Activated naive CD4-positive, alpha-beta T cell treated with anti-CD3 and anti-CD28 coated beads for 36 hours (primary cell): Measurements from ENCODE around the gene SSPN. TPM values are rescaled to one million over a fixed set of nuclear protein-coding genes. Genes with fewer than 3 reads are reported as not detected.
A peak's percentile ranks its signal among the peaks of the same experiment; 100 is the strongest.

Source experiments
- CTCF ChIA-PET: fragments of 350-600 bp; sonication (Branson Sonifier 250); formaldehyde crosslinking; loops from one replicate; lab custom pipeline; 2021; ENCODE audit warnings: antibody characterized with exemption; lab: Charles Lee
- DNase-seq: peaks from one replicate; pipeline ENCODE4 v3.0.0-alpha.2; 2020
- H3K27ac Mint-ChIP-seq: one replicate; pipeline ENCODE4 v1.8.0; 2021; ENCODE audit warnings: mild to moderate bottlenecking, mixed read lengths
- H3K27me3 Mint-ChIP-seq: one replicate; pipeline ENCODE4 v1.8.0; 2021; ENCODE audit warnings: low read depth, mixed read lengths
- H3K36me3 Mint-ChIP-seq: one replicate; pipeline ENCODE4 v1.8.0; 2021; ENCODE audit warnings: low read depth, mixed read lengths
- H3K4me1 Mint-ChIP-seq: one replicate; pipeline ENCODE4 v1.8.0; 2021; ENCODE audit warnings: low read depth, mixed read lengths
- H3K4me3 Mint-ChIP-seq: one replicate; pipeline ENCODE4 v1.8.0; 2021; ENCODE audit warnings: mild to moderate bottlenecking, moderate library complexity, mixed read lengths
- H3K9me3 Mint-ChIP-seq: one replicate; pipeline ENCODE4 v1.8.0; 2021; ENCODE audit warnings: mixed read lengths
- intact Hi-C: fragments of 100-400 bp; cut with micrococcal nuclease; formaldehyde crosslinking; loops from one replicate; pipeline ENCODE4 v1.15.1; 2023
- total RNA-seq, 2 experiments: library from RNA; stranded (reverse); gene quantifications; one replicate each; pipeline ENCODE4 v1.2.3, GENCODE V29; 2021

The SSPN gene
- total RNA-seq, 2 experiments from 2014 or later, result not detected

- intact Hi-C loops, result no loop called here
- CTCF ChIA-PET, result no interaction called here
- Mint-ChIP-seq H3K27me3 (peaks cover 15% of the 10 kb centered on the region), H3K4me1 (no peaks in the 10 kb centered on the region), H3K9me3 (no peaks in the 10 kb centered on the region), H3K4me3 (no peak overlapping the region), H3K36me3 (no peaks in the 10 kb centered on the region), H3K27ac (no peak overlapping the region)
- DNase-seq, result no peak
Measured at GRCh38 chr12:26164118-26164517, 31.3 kb upstream of the SSPN start.

- Mint-ChIP-seq H3K9me3 (no peaks in the 10 kb centered on the region), H3K36me3 (no peaks in the 10 kb centered on the region), H3K27me3 (peaks cover 7% of the 10 kb centered on the region), H3K4me3 (no peak overlapping the region), H3K4me1 (no peaks in the 10 kb centered on the region), H3K27ac (no peak overlapping the region)
- no peak for DNase-seq
- CTCF ChIA-PET, result interaction anchor here (1.4 kb wide), 1 partner anchor 480 kb away, joined by 3 read pairs; no protein-coding TSS in a partner anchor
- intact Hi-C loops, result no loop called here
Measured at GRCh38 chr12:26172013-26172412, 23.4 kb upstream of the SSPN start.

GRCh38 chr12:26172539-26172938 lies 22.8 kb upstream of the SSPN start:
- CTCF ChIA-PET, result no interaction called here
- Mint-ChIP-seq H3K9me3 (no peaks in the 10 kb centered on the region), H3K27me3 (peaks cover 7% of the 10 kb centered on the region), H3K36me3 (no peaks in the 10 kb centered on the region), H3K4me3 (no peak overlapping the region), H3K27ac (no peak overlapping the region), H3K4me1 (no peaks in the 10 kb centered on the region)
- intact Hi-C loops, result no loop called here
- DNase-seq, result no peak

- CTCF ChIA-PET, result no interaction called here
- DNase-seq, result no peak
- Mint-ChIP-seq H3K27ac (no peak overlapping the region), H3K4me1 (no peaks in the 10 kb centered on the region), H3K36me3 (no peaks in the 10 kb centered on the region), H3K9me3 (no peaks in the 10 kb centered on the region), H3K4me3 (no peak overlapping the region), H3K27me3 (peaks cover 9% of the 10 kb centered on the region)
- intact Hi-C loops, result no loop called here
Measured at GRCh38 chr12:26172946-26173552, 22.3 kb upstream of the SSPN start.

- H3K4me3 Mint-ChIP-seq, result no peak overlapping the region
- H3K9me3 Mint-ChIP-seq, result no peaks in the 10 kb centered on the region
- DNase-seq, result no peak
- peaks cover 19% of the 10 kb centered on the region for H3K27me3 Mint-ChIP-seq
- no peak overlapping the region for H3K27ac Mint-ChIP-seq
- no peaks in the 10 kb centered on the region for H3K36me3 Mint-ChIP-seq
- intact Hi-C loops, result no loop called here
- CTCF ChIA-PET, result no interaction called here
- no peaks in the 10 kb centered on the region for H3K4me1 Mint-ChIP-seq
Measured at GRCh38 chr12:26176725-26177124, 18.6 kb upstream of the SSPN start.

GRCh38 chr12:26177283-26177682 lies 18.1 kb upstream of the SSPN start:
- DNase-seq, result no peak
- H3K36me3 Mint-ChIP-seq, result no peaks in the 10 kb centered on the region
- H3K4me3 Mint-ChIP-seq, result no peak overlapping the region
- H3K27me3 Mint-ChIP-seq, result peaks cover 23% of the 10 kb centered on the region
- no peaks in the 10 kb centered on the region for H3K9me3 Mint-ChIP-seq
- intact Hi-C loops, result no loop called here
- H3K4me1 Mint-ChIP-seq, result no peaks in the 10 kb centered on the region
- H3K27ac Mint-ChIP-seq, result no peak overlapping the region
- CTCF ChIA-PET, result no interaction called here

GRCh38 chr12:26179826-26180225 lies 15.5 kb upstream of the SSPN start:
- H3K27me3 Mint-ChIP-seq, result peaks cover 28% of the 10 kb centered on the region
- no peaks in the 10 kb centered on the region for H3K36me3 Mint-ChIP-seq
- no peak overlapping the region for H3K27ac Mint-ChIP-seq
- no peak overlapping the region for H3K4me3 Mint-ChIP-seq
- H3K9me3 Mint-ChIP-seq, result no peaks in the 10 kb centered on the region
- no peak for DNase-seq
- intact Hi-C loops, result no loop called here
- CTCF ChIA-PET, result no interaction called here
- H3K4me1 Mint-ChIP-seq, result no peaks in the 10 kb centered on the region

GRCh38 chr12:26182377-26182776 lies 13.0 kb upstream of the SSPN start:
- peaks cover 24% of the 10 kb centered on the region for H3K27me3 Mint-ChIP-seq
- intact Hi-C loops, result no loop called here
- no peak overlapping the region for H3K27ac Mint-ChIP-seq
- H3K4me1 Mint-ChIP-seq, result no peaks in the 10 kb centered on the region
- no peaks in the 10 kb centered on the region for H3K36me3 Mint-ChIP-seq
- CTCF ChIA-PET, result no interaction called here
- no peak overlapping the region for H3K4me3 Mint-ChIP-seq
- no peak for DNase-seq
- no peaks in the 10 kb centered on the region for H3K9me3 Mint-ChIP-seq

GRCh38 chr12:26185532-26186320 lies 9.6 kb upstream of the SSPN start:
- no peaks in the 10 kb centered on the region for H3K36me3 Mint-ChIP-seq
- intact Hi-C loops, result no loop called here
- no peaks in the 10 kb centered on the region for H3K9me3 Mint-ChIP-seq
- CTCF ChIA-PET, result no interaction called here
- H3K4me3 Mint-ChIP-seq, result no peak overlapping the region
- DNase-seq, result no peak
- H3K27ac Mint-ChIP-seq, result no peak overlapping the region
- H3K4me1 Mint-ChIP-seq, result no peaks in the 10 kb centered on the region
- H3K27me3 Mint-ChIP-seq, result peaks cover 26% of the 10 kb centered on the region

GRCh38 chr12:26187014-26187798 lies 8.2 kb upstream of the SSPN start:
- CTCF ChIA-PET, result no interaction called here
- intact Hi-C loops, result no loop called here
- no peak overlapping the region for H3K4me3 Mint-ChIP-seq
- no peaks in the 10 kb centered on the region for H3K36me3 Mint-ChIP-seq
- no peaks in the 10 kb centered on the region for H3K9me3 Mint-ChIP-seq
- no peak overlapping the region for H3K27ac Mint-ChIP-seq
- H3K4me1 Mint-ChIP-seq, result no peaks in the 10 kb centered on the region
- no peak for DNase-seq
- H3K27me3 Mint-ChIP-seq, result peaks cover 25% of the 10 kb centered on the region

GRCh38 chr12:26188127-26188526 lies 7.2 kb upstream of the SSPN start:
- peak; percentile 6 for DNase-seq
- Mint-ChIP-seq H3K36me3 (no peaks in the 10 kb centered on the region), H3K27me3 (peaks cover 26% of the 10 kb centered on the region), H3K27ac (no peak overlapping the region), H3K9me3 (no peaks in the 10 kb centered on the region), H3K4me3 (no peak overlapping the region), H3K4me1 (no peaks in the 10 kb centered on the region)
- intact Hi-C loops, result no loop called here
- CTCF ChIA-PET, result interaction anchor here (0.7 kb wide), 1 partner anchor 93 kb away, joined by 3 read pairs; no protein-coding TSS in a partner anchor

GRCh38 chr12:26188641-26189040 lies 6.7 kb upstream of the SSPN start:
- CTCF ChIA-PET, result interaction anchor here (0.7 to 1.4 kb wide), 2 partner anchors 66 to 93 kb away, joined by 3 read pairs; no protein-coding TSS in a partner anchor
- Mint-ChIP-seq H3K4me1 (no peaks in the 10 kb centered on the region), H3K4me3 (no peak overlapping the region), H3K36me3 (no peaks in the 10 kb centered on the region), H3K9me3 (no peaks in the 10 kb centered on the region), H3K27ac (no peak overlapping the region), H3K27me3 (peaks cover 24% of the 10 kb centered on the region)
- DNase-seq, result no peak
- intact Hi-C loops, result no loop called here
